ENCODE data around the gene GDF15. TPM values are rescaled to one million over a fixed set of nuclear protein-coding genes. Genes with fewer than 3 reads are reported as not detected.

Gene GDF15
- total RNA-seq, 1 donor from 2014 or later: 0.78 TPM

Other genes starting within 250 kb of the GDF15 start
- gene PIK3R2, start 233.0 kb upstream of the GDF15 start, total RNA-seq: 13.0 and 14.6 TPM in 2 replicates
- gene IFI30, start 212.3 kb upstream of the GDF15 start, total RNA-seq: 133 and 143 TPM in 2 replicates
- gene MPV17L2, start 192.9 kb upstream of the GDF15 start, total RNA-seq: 10.3 and 11.9 TPM in 2 replicates
- gene RAB3A, start 182.1 kb upstream of the GDF15 start, total RNA-seq: 3.6 and 4.8 TPM in 2 replicates
- gene PDE4C, start 159.7 kb upstream of the GDF15 start, total RNA-seq: not detected in 2 replicates
- 3.4 and 4.6 TPM in 2 replicates for gene IQCN, start 111.7 kb upstream of the GDF15 start, total RNA-seq
- 295 and 303 TPM in 2 replicates for gene JUND, start 104.5 kb upstream of the GDF15 start, total RNA-seq
- 120 and 125 TPM in 2 replicates for gene LSM4, start 63.1 kb upstream of the GDF15 start, total RNA-seq
- 27.6 and 29.2 TPM in 2 replicates for gene PGPEP1, start 45.6 kb upstream of the GDF15 start, total RNA-seq
- not detected in 2 replicates for gene LRRC25, start 11.5 kb downstream of the GDF15 start, total RNA-seq
- gene SSBP4, start 33.2 kb downstream of the GDF15 start, total RNA-seq: 138 and 139 TPM in 2 replicates
- gene ISYNA1, start 52.0 kb downstream of the GDF15 start, total RNA-seq: 8.1 and 9.1 TPM in 2 replicates
- 25.7 and 30.2 TPM in 2 replicates for gene ELL, start 135.9 kb downstream of the GDF15 start, total RNA-seq
- 192 and 199 TPM in 2 replicates for gene FKBP8, start 157.4 kb downstream of the GDF15 start, total RNA-seq
- gene KXD1, start 171.7 kb downstream of the GDF15 start, total RNA-seq: 100.0 and 102 TPM in 2 replicates
- 1,453 and 1,494 TPM in 2 replicates for gene UBA52, start 185.7 kb downstream of the GDF15 start, total RNA-seq
- 101 and 111 TPM in 2 replicates for gene REX1BD, start 202.6 kb downstream of the GDF15 start, total RNA-seq
- gene CRLF1, start 220.6 kb downstream of the GDF15 start, total RNA-seq: not detected in 2 replicates
- 0.15 TPM in 1 of 2 replicates, not detected in the other for gene TMEM59L, start 226.7 kb downstream of the GDF15 start, total RNA-seq

Data from T-helper 1 cell treated with Interleukin-12 subunit alpha and Interleukin-12 subunit beta and Interleukin-4 antibody, amounts not matched to agents 30 ng/mL and 1 ng/mL, for 36 hours (primary cell).